ENCODE data around the gene CAB39L. TPM values are rescaled to one million over a fixed set of nuclear protein-coding genes. Genes with fewer than 3 reads are reported as not detected.
A peak's percentile ranks its signal among the peaks of the same experiment; 100 is the strongest.

Gene CAB39L
- total and polyA plus RNA-seq, 9 of the 15 experiments (the other 6 are each of a cell fraction or from before 2014, with no cell fraction given), result 1.1 to 4.2 (median 2.6) TPM

- H3K9ac ChIP-seq (ENCODE audit: insufficient read depth in 1 of 2, low read depth in 2 of 2, low read length in 2 of 2), result no peak overlapping the region
- intact Hi-C loops (cut with micrococcal nuclease) (loop anchor here (10.0 kb wide), 1 partner anchor 74 kb away; no protein-coding TSS in a partner anchor), in situ Hi-C loops (cut with MboI) (no loop called here)
- ChIA-PET CTCF (ENCODE audit: low intra/inter-chr PET ratio) (no interaction called here), POLR2A (no interaction called here)
- no peaks in the 10 kb centered on the region for H3K27me3 ChIP-seq (ENCODE audit: control insufficient read depth in 2 of 2, insufficient read depth in 2 of 2, low read length in 2 of 2)
- no peaks in the 10 kb centered on the region for H3K36me3 ChIP-seq (ENCODE audit: control insufficient read depth, insufficient read depth, low read length)
- H3K4me3 ChIP-seq, result no peak overlapping the region
- ATAC-seq, result no peak
- H3K27ac ChIP-seq (ENCODE audit: extremely low read depth, low read depth, low read length), result no peak overlapping the region
- no peaks in the 10 kb centered on the region for H4K20me1 ChIP-seq (replicated peaks; ENCODE audit: control insufficient read depth, insufficient read depth, low read length)
- FAIRE-seq, result no peak
- DNase-seq (ENCODE audit: extremely low read depth in 1 of 4, low spot score in 3 of 4), result no peak
- BruUV-seq (replicated peaks), result no TSS peak
- H3K9me3 ChIP-seq (replicated peaks; ENCODE audit: control insufficient read depth, insufficient read depth, low read depth, low read length), result no peaks in the 10 kb centered on the region
- H3K79me2 ChIP-seq (ENCODE audit: control insufficient read depth, insufficient read depth, low read length), result no peaks in the 10 kb centered on the region
- no peaks in the 10 kb centered on the region for H3K4me1 ChIP-seq (replicated peaks in 1 of 2; ENCODE audit: control insufficient read depth in 2 of 2, insufficient read depth in 2 of 2, low read length in 2 of 2)
- WGBS (ENCODE audit: insufficient coverage, low coverage, missing lambda C conversion rate), result 48% methylated on average over 3 of the region's 3 CpGs
- no peak overlapping the region for H3K4me2 ChIP-seq (ENCODE audit: insufficient read depth, low read length)
- TF ChIP-seq RUNX1 (IDR thresholded peaks at IDR 0.05; ENCODE audit: low read depth) (no peak), EGR1 (conservative IDR thresholded peaks at IDR 0.05) (peak; percentile 27; the same call in 1 of the 2 replicates)
- H2AFZ ChIP-seq (ENCODE audit: low read depth, low read length), result no peak overlapping the region
- no peaks in the 10 kb centered on the region for H3K9me1 ChIP-seq (ENCODE audit: control insufficient read depth, insufficient read depth, low read length)
These were observed 24.6 kb downstream of the CAB39L start for GRCh38 chr13:49419276-49419675.

- Histone ChIP-seq H3K36me3 (ENCODE audit: control insufficient read depth, insufficient read depth, low read length) (no peaks in the 10 kb centered on the region), H3K4me3 (no peak overlapping the region), H4K20me1 (replicated peaks; ENCODE audit: control insufficient read depth, insufficient read depth, low read length) (no peaks in the 10 kb centered on the region), H2AFZ (ENCODE audit: low read depth, low read length) (no peak overlapping the region; the same call in 1 of the 2 replicates), H3K4me2 (ENCODE audit: insufficient read depth, low read length) (no peak overlapping the region), H3K27me3 (ENCODE audit: control insufficient read depth in 2 of 2, insufficient read depth in 2 of 2, low read length in 2 of 2) (no peaks in the 10 kb centered on the region), H3K4me1 (replicated peaks in 1 of 2; ENCODE audit: control insufficient read depth in 2 of 2, insufficient read depth in 2 of 2, low read length in 2 of 2) (no peaks in the 10 kb centered on the region), H3K9me3 (replicated peaks; ENCODE audit: control insufficient read depth, insufficient read depth, low read depth, low read length) (no peaks in the 10 kb centered on the region), H3K27ac (ENCODE audit: extremely low read depth, low read depth, low read length) (no peak overlapping the region), H3K79me2 (ENCODE audit: control insufficient read depth, insufficient read depth, low read length) (no peaks in the 10 kb centered on the region), H3K9me1 (ENCODE audit: control insufficient read depth, insufficient read depth, low read length) (no peaks in the 10 kb centered on the region), H3K9ac (ENCODE audit: insufficient read depth in 1 of 2, low read depth in 2 of 2, low read length in 2 of 2) (no peak overlapping the region)
- ATAC-seq, result peak; percentile 51; the same call in 1 of the 3 replicates
- no peak for FAIRE-seq
- no TSS peak for BruUV-seq (replicated peaks)
- ChIA-PET CTCF (ENCODE audit: low intra/inter-chr PET ratio) (no interaction called here), POLR2A (no interaction called here)
- in situ Hi-C loops (cut with MboI) (no loop called here), intact Hi-C loops (cut with micrococcal nuclease) (loop anchor here (10.0 kb wide), 1 partner anchor 73 kb away; no protein-coding TSS in a partner anchor)
- 75% methylated on average over 1 of the region's 1 CpG for WGBS (ENCODE audit: insufficient coverage, low coverage, missing lambda C conversion rate)
- TF ChIP-seq RFX1 (IDR thresholded peaks at IDR 0.05), result no peak
- peak; percentile 87 for TF ChIP-seq SPI1 (IDR thresholded peaks at IDR 0.05; ENCODE audit: borderline replicate concordance, low read depth, low read length)
- DNase-seq (ENCODE audit: extremely low read depth in 1 of 4, low spot score in 3 of 4), result no peak
These were observed 25.7 kb downstream of the CAB39L start for GRCh38 chr13:49418206-49418605.

Data from K562 (cell line).